K562 (cell line): ENCODE results near the gene EGR4. TPM values are rescaled to one million over a fixed set of nuclear protein-coding genes. Genes with fewer than 3 reads are reported as not detected.

ENCODE experiments used
- ATAC-seq: fragments of 200-7000 bp; cut with Tn5 transposase; 3 replicates; pipeline ENCODE4 v1.9.1; 2020; ENCODE audit warnings: moderate library complexity
- BruUV-seq: library from RNA; stranded (reverse); fragments of 400-500 nt; replicated peaks from 2 replicates; lab custom pipeline; 2021; lab: Mats Ljungman, UMichigan
- CTCF ChIA-PET: fragments of 300-600 bp; formaldehyde crosslinking; extraction: SDS; loops from one replicate; lab custom pipeline; 2021; ENCODE audit warnings: low intra/inter-chr PET ratio; lab: Yijun Ruan, JAX
- POLR2A ChIA-PET: fragments of 300-600, 350-650 bp; sonication (Branson Sonifier 250); formaldehyde crosslinking; extraction: SDS; loops from one replicate; lab custom pipeline; 2021; ENCODE audit warnings: antibody characterized with exemption, inconsistent platforms; lab: Yijun Ruan, JAX
- DNase-seq, 4 experiments: peaks; one replicate each; pipeline versions ENCODE4 v3.0.0 to v3.0.0-alpha.2; 2011 to 2018; ENCODE audit warnings: low spot score in 3 of 4, mixed read lengths in 3 of 4; ENCODE audit errors: extremely low read depth in 1 of 4
- FAIRE-seq: peaks from 2 replicates; lab custom pipeline; 2011; peaks lifted over from hg19 to GRCh38; lab: Jason Lieb, UNC
- H2AFZ ChIP-seq: 2 replicates; pipeline ENCODE4 v1.6.0; 2011; ENCODE audit warnings: low read depth, low read length, control low read depth, inconsistent platforms
- H3K27ac ChIP-seq: fragments of 200-600 bp; 3 replicates; pipeline ENCODE4 v1.8.0; 2011; ENCODE audit warnings: low read depth, mild to moderate bottlenecking, control low read depth, inconsistent platforms, low read length, moderate library complexity, mixed read lengths; ENCODE audit errors: extremely low read depth
- H3K27me3 ChIP-seq, 2 experiments: fragments of 300-600 bp in 1 of 2; 2 replicates in 1 of 2; 3 replicates in 1 of 2; pipeline versions ENCODE4 v1.6.0 to v1.8.0; 2011; ENCODE audit warnings: inconsistent platforms in 2 of 2, low read length in 2 of 2, mild to moderate bottlenecking in 1 of 2, mixed read lengths in 1 of 2, moderate library complexity in 1 of 2; ENCODE audit not compliant: control insufficient read depth in 2 of 2, insufficient read depth in 2 of 2
- H3K36me3 ChIP-seq: fragments of 300-600 bp; 3 replicates; pipeline ENCODE4 v1.8.0; 2011; ENCODE audit warnings: mild to moderate bottlenecking, low read length, inconsistent platforms; ENCODE audit not compliant: control insufficient read depth, insufficient read depth
- H3K4me1 ChIP-seq, 2 experiments: fragments of 200-600 bp in 1 of 2; replicated peaks in 1 of 2; 2 replicates in 1 of 2; 3 replicates in 1 of 2; pipeline versions ENCODE4 v1.5.1 to v1.8.0; 2011; ENCODE audit warnings: inconsistent platforms in 2 of 2, low read length in 2 of 2, mild to moderate bottlenecking in 1 of 2, mixed read lengths in 1 of 2, moderate library complexity in 1 of 2; ENCODE audit not compliant: control insufficient read depth in 2 of 2, insufficient read depth in 2 of 2
- H3K4me2 ChIP-seq: 2 replicates; pipeline ENCODE4 v1.6.1; 2011; ENCODE audit warnings: low read length, control low read depth, inconsistent platforms, mixed read lengths; ENCODE audit not compliant: insufficient read depth
- H3K4me3 ChIP-seq: fragments of 200-600 bp; sonication (generic), shearing (Covaris generic); 2 replicates; pipeline ENCODE4 v1.5.1; 2016; ENCODE audit warnings: control low read depth, inconsistent platforms
- H3K79me2 ChIP-seq: fragments of 200-600 bp; 3 replicates; pipeline ENCODE4 v1.8.0; 2011; ENCODE audit warnings: low read length, inconsistent platforms; ENCODE audit not compliant: control insufficient read depth, insufficient read depth
- H3K9ac ChIP-seq, 2 experiments: 2 replicates each; pipeline versions ENCODE4 v1.6.0 to v1.6.1; 2011; ENCODE audit warnings: low read depth in 2 of 2, low read length in 2 of 2, control low read depth in 1 of 2, inconsistent platforms in 1 of 2, mild to moderate bottlenecking in 1 of 2, mixed read lengths in 1 of 2; ENCODE audit not compliant: insufficient read depth in 1 of 2
- H3K9me1 ChIP-seq: one replicate; pipeline ENCODE4 v1.6.0; 2011; ENCODE audit warnings: inconsistent platforms, mild to moderate bottlenecking, low read length, moderate library complexity; ENCODE audit not compliant: control insufficient read depth, insufficient read depth
- H3K9me3 ChIP-seq: replicated peaks from 2 replicates; pipeline ENCODE4 v1.5.1; 2011; ENCODE audit warnings: low read depth, low read length, inconsistent platforms; ENCODE audit not compliant: control insufficient read depth, insufficient read depth
- H4K20me1 ChIP-seq: replicated peaks from 2 replicates; pipeline ENCODE4 v1.6.1; 2011; ENCODE audit warnings: low read length, inconsistent platforms, mixed read lengths; ENCODE audit not compliant: control insufficient read depth, insufficient read depth
- ILK ChIP-seq: fragments of 450-650 bp; IDR thresholded peaks from 2 replicates; pipeline ENCODE4 v1.6.1; 2016; ENCODE audit warnings: missing genetic modification characterization, low read depth, mild to moderate bottlenecking, missing compliant biosample characterization, moderate library complexity, borderline replicate concordance
- KDM4B ChIP-seq, 2 experiments: fragments of 450-650 bp in 1 of 2; sonication (generic) in 1 of 2; IDR thresholded peaks; 2 replicates each; pipeline ENCODE4 v1.6.1; 2016 to 2017; ENCODE audit warnings: borderline replicate concordance in 2 of 2, antibody characterized with exemption in 1 of 2, low read depth in 1 of 2, mild to moderate bottlenecking in 1 of 2
- MBD2 ChIP-seq: sonication (generic); IDR thresholded peaks from 2 replicates; pipeline ENCODE4 v1.6.1; 2016; ENCODE audit warnings: low read depth, borderline replicate concordance
- MEF2A ChIP-seq: IDR thresholded peaks from 2 replicates; pipeline ENCODE4 v1.6.1; 2011; ENCODE audit warnings: low read depth, mild to moderate bottlenecking, low read length, moderate library complexity; ENCODE audit not compliant: control insufficient read depth
- MYC ChIP-seq, 2 experiments: fragments of 250-450 bp in 1 of 2; sonication (Bioruptor Pico) in 1 of 2; IDR thresholded peaks; 2 replicates each; pipeline versions ENCODE4 v1.5.1 to v1.6.1; 2012 to 2021; ENCODE audit warnings: low read depth in 2 of 2, borderline replicate concordance in 1 of 2, improper control_type of control experiment in 1 of 2, low read length in 1 of 2, mild to moderate bottlenecking in 1 of 2, moderate library complexity in 1 of 2
- PHF20 ChIP-seq: fragments of 450-650 bp; IDR thresholded peaks from 2 replicates; pipeline ENCODE4 v1.6.1; 2018; ENCODE audit not compliant: partially characterized antibody
- PHTF2 ChIP-seq: fragments of 250-450 bp; sonication (Bioruptor Pico); IDR thresholded peaks from 2 replicates; pipeline ENCODE4 v1.5.0; 2021; ENCODE audit warnings: mild to moderate bottlenecking
- PKNOX1 ChIP-seq: fragments of 450-650 bp; IDR thresholded peaks from 2 replicates; pipeline ENCODE4 v1.6.1; 2016
- PTRF ChIP-seq: fragments of 450-650 bp; IDR thresholded peaks from 2 replicates; pipeline ENCODE4 v1.6.1; 2016; ENCODE audit warnings: mild to moderate bottlenecking, missing genetic modification characterization, missing compliant biosample characterization
- SFPQ ChIP-seq: fragments of 200-400 bp; formaldehyde crosslinking; IDR thresholded peaks from 2 replicates; pipeline ENCODE4 v1.6.1; 2017; ENCODE audit warnings: mild to moderate bottlenecking, low read depth, low read length, moderate library complexity
- STAT6 ChIP-seq: sonication (generic); formaldehyde crosslinking; IDR thresholded peaks from 2 replicates; pipeline ENCODE4 v1.8.1; 2023; ENCODE audit warnings: mild to moderate bottlenecking, missing genetic modification reagents
- TAF1 ChIP-seq: IDR thresholded peaks from 2 replicates; pipeline ENCODE4 v1.6.1; 2011; ENCODE audit warnings: mild to moderate bottlenecking, low read length, moderate library complexity; ENCODE audit not compliant: insufficient read depth, control insufficient read depth, severe bottlenecking; ENCODE audit errors: extremely low read depth
- THRB ChIP-seq: fragments of 450-650 bp; formaldehyde crosslinking; conservative IDR thresholded peaks from 2 replicates; pipeline ENCODE4 v1.4.0; 2022; ENCODE audit warnings: mild to moderate bottlenecking, missing genetic modification characterization
- WGBS: fragments of 100-300 bp; shearing (Covaris generic); methylation state at CpG from one replicate; pipeline ENCODE4 v1.1.6; 2016; ENCODE audit warnings: low coverage, mixed read lengths; ENCODE audit not compliant: insufficient coverage; ENCODE audit errors: missing lambda C conversion rate; 5-methylcytosine and 5-hydroxymethylcytosine counted together
- in situ Hi-C: fragments of 300-500 bp; cut with MboI; formaldehyde crosslinking; loops from 4 replicates; pipeline ENCODE4 v1.15.0; 2018; ENCODE audit warnings: inconsistent platforms, mixed read lengths
- intact Hi-C: fragments of 100-400 bp; cut with micrococcal nuclease; formaldehyde crosslinking; loops from 2 replicates; pipeline ENCODE4 v1.14.2; 2022
- polyA plus RNA-seq, 8 experiments: library from polyadenylated mRNA; depleted of rRNA in 4 of 8; stranded (reverse) in 5 of 8; unstranded in 3 of 8; fragments of >200 nt; fragmentation: Nextera tagmentation in 2 of 8; fragmentation: Illumina TruSeq in 1 of 8; extraction: Ambion mirVana in 2 of 8; extraction: Trizol in 1 of 8; gene quantifications; 2 replicates each; pipeline versions ENCODE4 v1.2.1 to v1.2.3, GENCODE V29; 2011 to 2014; ENCODE audit warnings: inconsistent platforms in 1 of 8, missing spikeins in 1 of 8
- total RNA-seq, 7 experiments: library from RNA; depleted of rRNA in 6 of 7; stranded (reverse); fragments of >200 nt in 6 of 7; fragmentation: Illumina TruSeq in 2 of 7; extraction: Trizol in 2 of 7; gene quantifications; 2 replicates each; pipeline versions ENCODE4 v1.2.1 to v1.2.3, GENCODE V29; 2011 to 2021; ENCODE audit warnings: low replicate concordance in 1 of 7

Gene EGR4
- total and polyA plus RNA-seq, 9 of the 15 experiments (the other 6 are each of a cell fraction or from before 2014, with no cell fraction given): not detected

- ChIA-PET POLR2A (interaction anchor here (0.7 kb wide), 1 partner anchor 90 kb away, joined by 3 read pairs; the partner anchor contains the start of gene ALMS1), CTCF (no interaction called here)
- WGBS: 0% methylated on average over 5 of the region's 5 CpGs
- in situ Hi-C loops (no loop called here), intact Hi-C loops (loop anchor here (5.0 kb wide), 1 partner anchor 76 kb away; no protein-coding TSS in a partner anchor)
- Histone ChIP-seq H3K4me1 (peaks cover 0 to 28% of the 10 kb centered on the region in 2 experiments; a peak in 2 of 5 replicates), H3K79me2 (no peaks in the 10 kb centered on the region), H2AFZ (no peak overlapping the region), H3K4me2 (no peak overlapping the region), H4K20me1 (no peaks in the 10 kb centered on the region), H3K9me1 (peaks cover 2% of the 10 kb centered on the region), H3K9ac (no peak overlapping the region; a peak in 2 of 4 replicates), H3K36me3 (no peaks in the 10 kb centered on the region), H3K27ac (no peak overlapping the region), H3K4me3 (no peak overlapping the region), H3K27me3 (peaks cover 5 to 51% of the 10 kb centered on the region in 2 experiments; a peak in 4 of 5 replicates), H3K9me3 (no peaks in the 10 kb centered on the region)
- BruUV-seq: no TSS peak
- no peak for FAIRE-seq
- no peak for ATAC-seq
- no peak for DNase-seq
- TF ChIP-seq SFPQ (no peak), PHTF2 (no peak), ILK (tag) (no peak), PHF20 (no peak), MYC (IDR thresholded peaks at IDR 0.05; ENCODE audit: low read depth, low read length) (no peak), MYC (CRISPR knock-in tag; IDR thresholded peaks at IDR 0.05; ENCODE audit: borderline replicate concordance, low read depth) (no peak), TAF1 (no peak), THRB (CRISPR knock-in tag) (no peak), MBD2 (no peak), STAT6 (CRISPR knock-in tag) (no peak), PKNOX1 (no peak), PTRF (tag) (no peak), KDM4B (IDR thresholded peaks at IDR 0.05; ENCODE audit: borderline replicate concordance in 2 of 2, low read depth in 1 of 2) (no peak), MEF2A (no peak)
Measured at GRCh38 chr2:73295751-73296400, 2.5 kb upstream of the EGR4 start.
